HepG2 (cell line): ENCODE results near the gene KPNB1. TPM values are rescaled to one million over a fixed set of nuclear protein-coding genes. Genes with fewer than 3 reads are reported as not detected.

Experiments used
- FOSL1 ChIP-seq: sonication (generic); formaldehyde crosslinking; IDR thresholded peaks from 2 replicates; pipeline ENCODE4 v1.9.0; 2021; ENCODE audit warnings: missing genetic modification reagents, borderline replicate concordance
- GFI1 ChIP-seq: sonication (generic); formaldehyde crosslinking; IDR thresholded peaks from 2 replicates; pipeline ENCODE4 v1.5.0; 2020; ENCODE audit warnings: missing genetic modification reagents, mild to moderate bottlenecking, borderline replicate concordance
- HDAC6 ChIP-seq: fragments of 200-600 bp; sonication (generic); IDR thresholded peaks from 2 replicates; pipeline ENCODE4 v1.7.0; 2017; ENCODE audit warnings: mild to moderate bottlenecking, antibody characterized with exemption, low read length, low read depth
- HIVEP1 ChIP-seq: sonication (generic); formaldehyde crosslinking; IDR thresholded peaks from 2 replicates; pipeline ENCODE4 v1.4.0; 2020; ENCODE audit warnings: mild to moderate bottlenecking, missing genetic modification reagents
- HOXA7 ChIP-seq: sonication (generic); formaldehyde crosslinking; IDR thresholded peaks from 2 replicates; pipeline ENCODE4 v1.8.1; 2022; ENCODE audit warnings: mild to moderate bottlenecking, missing genetic modification reagents, moderate library complexity
- IRF2 ChIP-seq: IDR thresholded peaks from 2 replicates; pipeline ENCODE4 v1.6.1; 2018; ENCODE audit warnings: missing genetic modification reagents, missing compliant biosample characterization
- KDM4B ChIP-seq: sonication (generic); formaldehyde crosslinking; IDR thresholded peaks from 2 replicates; pipeline ENCODE4 v1.4.0; 2020; ENCODE audit warnings: missing genetic modification reagents
- KLF11 ChIP-seq: IDR thresholded peaks from 2 replicates; pipeline ENCODE4 v1.6.1; 2016; ENCODE audit warnings: missing compliant biosample characterization
- NFE2L2 ChIP-seq: fragments of 150-350 bp; IDR thresholded peaks from 2 replicates; pipeline ENCODE4 v1.6.1; 2014; ENCODE audit warnings: low read length
- NPAS2 ChIP-seq: sonication (generic); formaldehyde crosslinking; IDR thresholded peaks from 2 replicates; pipeline ENCODE4 v1.8.0; 2022; ENCODE audit warnings: mild to moderate bottlenecking, missing genetic modification reagents, borderline replicate concordance
- NR2F6 ChIP-seq, 2 experiments: IDR thresholded peaks; 2 replicates each; pipeline ENCODE4 v1.6.1; 2016; ENCODE audit warnings: antibody characterized with exemption in 1 of 2, mild to moderate bottlenecking in 1 of 2
- PHF20 ChIP-seq: sonication (generic); formaldehyde crosslinking; IDR thresholded peaks from 2 replicates; pipeline ENCODE4 v1.5.0; 2020; ENCODE audit warnings: mild to moderate bottlenecking, missing genetic modification reagents
- POLR2G ChIP-seq: fragments of 200-400 bp; formaldehyde crosslinking; IDR thresholded peaks from 2 replicates; pipeline ENCODE4 v1.6.1; 2018; ENCODE audit warnings: mild to moderate bottlenecking, low read depth, low read length, moderate library complexity
- PRPF4 ChIP-seq: fragments of 200-400 bp; formaldehyde crosslinking; IDR thresholded peaks from 2 replicates; pipeline ENCODE4 v1.6.1; 2016; ENCODE audit warnings: low read length, low read depth; ENCODE audit not compliant: poor library complexity, severe bottlenecking
- SALL2 ChIP-seq: sonication (generic); formaldehyde crosslinking; IDR thresholded peaks from 2 replicates; pipeline ENCODE4 v1.8.1; 2023; ENCODE audit warnings: mild to moderate bottlenecking, missing genetic modification reagents, inconsistent platforms
- ZNF460 ChIP-seq: sonication (generic); formaldehyde crosslinking; IDR thresholded peaks from 2 replicates; pipeline ENCODE4 v1.5.1; 2020; ENCODE audit warnings: missing genetic modification reagents, mild to moderate bottlenecking, borderline replicate concordance
- ZNF577 ChIP-seq: sonication (generic); formaldehyde crosslinking; IDR thresholded peaks from 2 replicates; pipeline ENCODE4 v1.4.0; 2020; ENCODE audit warnings: mild to moderate bottlenecking, low read depth, missing genetic modification reagents, borderline replicate concordance
- ZNF678 ChIP-seq: sonication (generic); formaldehyde crosslinking; IDR thresholded peaks from 2 replicates; pipeline ENCODE4 v1.4.0; 2020; ENCODE audit warnings: mild to moderate bottlenecking, missing genetic modification reagents
- polyA plus RNA-seq, 8 experiments: library from polyadenylated mRNA; depleted of rRNA in 3 of 8; stranded (reverse) in 7 of 8; unstranded in 1 of 8; fragments of >200 nt; fragmentation: Illumina TruSeq in 4 of 8; extraction: Trizol in 4 of 8; gene quantifications; 2 replicates each; pipeline versions ENCODE4 v1.2.1 to v1.2.3, GENCODE V29; 2011 to 2016; ENCODE audit warnings: low read depth in 4 of 8, missing spikeins in 1 of 8, mixed read lengths in 1 of 8; ENCODE audit not compliant: insufficient read depth in 1 of 8
- total RNA-seq, 5 experiments: library from RNA; depleted of rRNA; stranded (reverse); fragments of >200 nt; fragmentation: Illumina TruSeq; extraction: Trizol; gene quantifications; 2 replicates each; pipeline ENCODE4 v1.2.3, GENCODE V29; 2016; ENCODE audit warnings: low read depth in 1 of 5
- TF ChIP-seq, protein P1 (sequence below): IDR thresholded peaks from 2 replicates; pipeline ENCODE4 v1.6.1; 2016; ENCODE audit warnings: missing biosample characterization, missing genetic modification reagents, low read depth
- TF ChIP-seq, protein P2 (sequence below): sonication (generic); formaldehyde crosslinking; IDR thresholded peaks from 2 replicates; pipeline ENCODE4 v1.4.0; 2020; ENCODE audit warnings: mild to moderate bottlenecking, missing genetic modification reagents
- TF ChIP-seq, protein P3 (sequence below): sonication (generic); formaldehyde crosslinking; IDR thresholded peaks from 2 replicates; pipeline ENCODE4 v1.5.0; 2020; ENCODE audit warnings: missing genetic modification reagents, mild to moderate bottlenecking, borderline replicate concordance
- TF ChIP-seq, protein P4 (sequence below): IDR thresholded peaks from 2 replicates; pipeline ENCODE4 v1.6.1; 2018; ENCODE audit warnings: missing genetic modification reagents

The KPNB1 gene
- total and polyA plus RNA-seq, 2 of the 13 experiments (the other 11 are each of a cell fraction or from before 2014, with no cell fraction given) = 164 to 424 TPM

DNA sequence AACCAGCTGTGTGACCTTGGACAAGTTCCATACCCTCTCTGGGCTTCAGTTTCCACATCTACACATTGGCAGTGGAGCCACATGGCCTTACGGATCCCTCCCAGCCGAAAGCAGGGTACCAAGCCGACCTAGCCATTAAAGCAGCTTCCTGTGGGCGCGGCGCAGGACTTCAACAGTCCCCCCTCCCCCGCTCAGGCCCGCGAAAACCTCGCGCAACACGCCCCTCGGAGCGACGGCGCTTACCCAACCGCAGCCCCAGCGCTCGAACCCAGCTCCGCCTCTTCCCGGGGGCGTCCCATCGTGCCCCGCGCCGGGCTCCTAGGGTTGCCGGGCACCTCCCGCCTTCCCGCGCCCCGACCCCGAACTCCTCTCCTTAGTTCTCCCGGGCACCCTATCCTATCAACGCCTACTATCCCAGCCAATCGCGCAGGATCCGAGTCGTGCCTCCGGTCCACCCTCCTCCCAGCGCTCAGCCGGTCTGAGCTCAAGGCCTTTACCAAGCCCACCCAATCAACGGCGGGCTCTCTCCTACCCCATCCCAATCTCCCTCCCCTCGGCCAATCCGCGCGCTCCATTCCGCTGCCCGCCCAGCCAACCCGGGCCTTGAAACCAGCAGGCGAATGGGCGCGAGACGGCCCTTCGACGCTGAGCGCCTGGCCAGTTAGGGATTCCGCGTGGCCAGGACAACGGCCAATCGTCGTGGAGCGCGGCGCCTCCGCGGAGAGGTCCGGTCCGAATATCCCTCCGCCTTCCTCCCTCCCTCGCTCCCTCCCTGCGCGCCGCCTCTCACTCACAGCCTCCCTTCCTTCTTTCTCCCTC, at the start of gene KPNB1 (continued):
- TF ChIP-seq GFI1 (CRISPR knock-in tag) (peak; percentile 80), ZNF577 (no peak), FOSL1 (CRISPR knock-in tag) (peak; percentile 5; the same call in 1 of the 2 replicates), PRPF4 (peak; percentile 41), ZNF678 (CRISPR knock-in tag) (peak; percentile 62; the same call in 1 of the 2 replicates), HOXA7 (CRISPR knock-in tag) (no peak; the same call in 1 of the 2 replicates), HDAC6 (no peak), KDM4B (CRISPR knock-in tag) (peak; percentile 97), ZNF460 (CRISPR knock-in tag) (no peak; the same call in 1 of the 2 replicates), POLR2G (peak; percentile 85), NPAS2 (CRISPR knock-in tag) (no peak), KLF11 (CRISPR knock-in tag) (peak; percentile 82), PHF20 (CRISPR knock-in tag) (peak; percentile 84), SALL2 (peak; percentile 93), IRF2 (CRISPR knock-in tag) (peak; percentile 92), NR2F6 (IDR thresholded peaks at IDR 0.05) (peak; percentile 38; the same call in 1 of the 2 replicates), NR2F6 (CRISPR knock-in tag; IDR thresholded peaks at IDR 0.05) (peak; percentile 56), NFE2L2 (no peak), HIVEP1 (CRISPR knock-in tag) (peak; percentile 87)
- TF ChIP-seq, protein P1, sequence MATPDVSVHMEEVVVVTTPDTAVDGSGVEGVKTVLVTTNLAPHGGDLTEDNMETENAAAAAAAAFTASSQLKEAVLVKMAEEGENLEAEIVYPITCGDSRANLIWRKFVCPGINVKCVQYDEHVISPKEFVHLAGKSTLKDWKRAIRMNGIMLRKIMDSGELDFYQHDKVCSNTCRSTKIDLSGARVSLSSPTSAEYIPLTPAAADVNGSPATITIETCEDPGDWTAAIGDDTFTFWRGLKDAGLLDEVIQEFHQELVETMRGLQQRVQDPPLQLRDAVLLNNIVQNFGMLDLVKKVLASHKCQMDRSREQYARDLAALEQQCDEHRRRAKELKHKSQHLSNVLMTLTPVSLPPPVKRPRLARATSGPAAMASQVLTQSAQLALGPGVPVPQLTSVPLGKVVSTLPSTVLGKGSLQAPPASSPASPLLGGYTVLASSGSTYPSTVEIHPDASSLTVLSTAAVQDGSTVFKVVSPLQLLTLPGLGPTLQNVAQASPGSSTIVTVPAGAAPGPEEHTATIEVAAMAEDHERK = no peak; the same call in 1 of the 2 replicates
- TF ChIP-seq, protein P2, sequence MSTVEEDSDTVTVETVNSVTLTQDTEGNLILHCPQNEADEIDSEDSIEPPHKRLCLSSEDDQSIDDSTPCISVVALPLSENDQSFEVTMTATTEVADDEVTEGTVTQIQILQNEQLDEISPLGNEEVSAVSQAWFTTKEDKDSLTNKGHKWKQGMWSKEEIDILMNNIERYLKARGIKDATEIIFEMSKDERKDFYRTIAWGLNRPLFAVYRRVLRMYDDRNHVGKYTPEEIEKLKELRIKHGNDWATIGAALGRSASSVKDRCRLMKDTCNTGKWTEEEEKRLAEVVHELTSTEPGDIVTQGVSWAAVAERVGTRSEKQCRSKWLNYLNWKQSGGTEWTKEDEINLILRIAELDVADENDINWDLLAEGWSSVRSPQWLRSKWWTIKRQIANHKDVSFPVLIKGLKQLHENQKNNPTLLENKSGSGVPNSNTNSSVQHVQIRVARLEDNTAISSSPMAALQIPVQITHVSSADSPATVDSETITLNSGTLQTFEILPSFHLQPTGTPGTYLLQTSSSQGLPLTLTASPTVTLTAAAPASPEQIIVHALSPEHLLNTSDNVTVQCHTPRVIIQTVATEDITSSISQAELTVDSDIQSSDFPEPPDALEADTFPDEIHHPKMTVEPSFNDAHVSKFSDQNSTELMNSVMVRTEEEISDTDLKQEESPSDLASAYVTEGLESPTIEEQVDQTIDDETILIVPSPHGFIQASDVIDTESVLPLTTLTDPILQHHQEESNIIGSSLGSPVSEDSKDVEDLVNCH (CRISPR knock-in tag) = 0 out of 2 replicates have a peak, but pooled peaks have one; percentile 76
- TF ChIP-seq, protein P3, sequence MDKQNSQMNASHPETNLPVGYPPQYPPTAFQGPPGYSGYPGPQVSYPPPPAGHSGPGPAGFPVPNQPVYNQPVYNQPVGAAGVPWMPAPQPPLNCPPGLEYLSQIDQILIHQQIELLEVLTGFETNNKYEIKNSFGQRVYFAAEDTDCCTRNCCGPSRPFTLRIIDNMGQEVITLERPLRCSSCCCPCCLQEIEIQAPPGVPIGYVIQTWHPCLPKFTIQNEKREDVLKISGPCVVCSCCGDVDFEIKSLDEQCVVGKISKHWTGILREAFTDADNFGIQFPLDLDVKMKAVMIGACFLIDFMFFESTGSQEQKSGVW = no peak
- TF ChIP-seq, protein P4, sequence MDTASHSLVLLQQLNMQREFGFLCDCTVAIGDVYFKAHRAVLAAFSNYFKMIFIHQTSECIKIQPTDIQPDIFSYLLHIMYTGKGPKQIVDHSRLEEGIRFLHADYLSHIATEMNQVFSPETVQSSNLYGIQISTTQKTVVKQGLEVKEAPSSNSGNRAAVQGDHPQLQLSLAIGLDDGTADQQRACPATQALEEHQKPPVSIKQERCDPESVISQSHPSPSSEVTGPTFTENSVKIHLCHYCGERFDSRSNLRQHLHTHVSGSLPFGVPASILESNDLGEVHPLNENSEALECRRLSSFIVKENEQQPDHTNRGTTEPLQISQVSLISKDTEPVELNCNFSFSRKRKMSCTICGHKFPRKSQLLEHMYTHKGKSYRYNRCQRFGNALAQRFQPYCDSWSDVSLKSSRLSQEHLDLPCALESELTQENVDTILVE = peak; percentile 83
